WTC11 (cell line): ENCODE results near the gene ZNF81. TPM values are rescaled to one million over a fixed set of nuclear protein-coding genes. Genes with fewer than 3 reads are reported as not detected.
A peak's percentile ranks its signal among the peaks of the same experiment; 100 is the strongest.
"Not testable (repeated sequence)": the region's sequence is repeated elsewhere in the genome, so short reads cannot be mapped to it uniquely, and the experiment has no call there.

Experiments
- ATAC-seq: fragments of 200-7000 bp; cut with Tn5 transposase; 2 replicates; pipeline ENCODE4 v1.10.0; 2021; ENCODE audit warnings: mild to moderate bottlenecking, moderate library complexity
- CTCF ChIA-PET: fragments of 300-600 bp; sonication (Branson Sonifier 250); formaldehyde crosslinking; loops from one replicate; lab custom pipeline; 2021; ENCODE audit warnings: antibody characterized with exemption; lab: Charles Lee
- POLR2A ChIA-PET: fragments of 350-600 bp; sonication (Branson Sonifier 250); formaldehyde crosslinking; loops from one replicate; lab custom pipeline; 2021; ENCODE audit warnings: antibody characterized with exemption; lab: Charles Lee
- DNase-seq: peaks from one replicate; pipeline ENCODE4 v3.0.0; 2021; ENCODE audit warnings: low spot score
- H3K27ac Mint-ChIP-seq: 2 replicates; pipeline ENCODE4 v1.8.0; 2021; ENCODE audit warnings: mixed read lengths
- H3K27me3 Mint-ChIP-seq: 2 replicates; pipeline ENCODE4 v1.8.0; 2021; ENCODE audit warnings: low read depth, mild to moderate bottlenecking, moderate library complexity, mixed read lengths
- H3K36me3 Mint-ChIP-seq: 2 replicates; pipeline ENCODE4 v1.8.0; 2021; ENCODE audit warnings: mixed read lengths
- H3K4me1 Mint-ChIP-seq: 2 replicates; pipeline ENCODE4 v1.8.0; 2022; ENCODE audit warnings: mixed read lengths
- H3K4me3 Mint-ChIP-seq: 2 replicates; pipeline ENCODE4 v1.8.0; 2021; ENCODE audit warnings: mild to moderate bottlenecking, moderate library complexity, mixed read lengths
- H3K9me3 Mint-ChIP-seq: 2 replicates; pipeline ENCODE4 v1.8.0; 2021; ENCODE audit warnings: mixed read lengths
- ATF1 ChIP-seq: sonication (generic); formaldehyde crosslinking; IDR thresholded peaks from 2 replicates; pipeline ENCODE4 v1.8.1; 2023; ENCODE audit warnings: mild to moderate bottlenecking, moderate library complexity, missing genetic modification reagents
- CBFB ChIP-seq: sonication (generic); formaldehyde crosslinking; IDR thresholded peaks from 2 replicates; pipeline ENCODE4 v1.8.1; 2022; ENCODE audit warnings: mild to moderate bottlenecking, low read depth, missing genetic modification reagents
- CREM ChIP-seq: sonication (generic); formaldehyde crosslinking; IDR thresholded peaks from 2 replicates; pipeline ENCODE4 v1.8.1; 2022; ENCODE audit warnings: mild to moderate bottlenecking, missing genetic modification reagents, moderate library complexity
- ELF4 ChIP-seq: sonication (generic); formaldehyde crosslinking; IDR thresholded peaks from 2 replicates; pipeline ENCODE4 v1.8.1; 2022; ENCODE audit warnings: low read depth, mild to moderate bottlenecking, moderate library complexity, missing genetic modification reagents
- JAZF1 ChIP-seq: fragments of 250-450 bp; sonication (Bioruptor Pico); IDR thresholded peaks from 2 replicates; pipeline ENCODE4 v1.9.0; 2021; ENCODE audit warnings: moderate library complexity, mild to moderate bottlenecking, inconsistent platforms
- NFATC4 ChIP-seq: fragments of 250-450 bp; sonication (Bioruptor Pico); IDR thresholded peaks from 2 replicates; pipeline ENCODE4 v1.9.0; 2021; ENCODE audit warnings: mild to moderate bottlenecking
- SP1 ChIP-seq: sonication (generic); formaldehyde crosslinking; conservative IDR thresholded peaks from 2 replicates; pipeline ENCODE4 v1.8.1; 2022; ENCODE audit warnings: missing genetic modification reagents
- TEAD4 ChIP-seq: sonication (generic); formaldehyde crosslinking; IDR thresholded peaks from 2 replicates; pipeline ENCODE4 v1.8.0; 2022; ENCODE audit warnings: mild to moderate bottlenecking, missing genetic modification reagents
- ZNF121 ChIP-seq: sonication (generic); formaldehyde crosslinking; IDR thresholded peaks from 2 replicates; pipeline ENCODE4 v1.8.0; 2023; ENCODE audit warnings: missing genetic modification reagents
- ZNF138 ChIP-seq: sonication (generic); formaldehyde crosslinking; conservative IDR thresholded peaks from 2 replicates; pipeline ENCODE4 v1.8.1; 2022; ENCODE audit warnings: mild to moderate bottlenecking, moderate library complexity, missing genetic modification reagents
- ZNF219 ChIP-seq: sonication (generic); formaldehyde crosslinking; IDR thresholded peaks from 2 replicates; pipeline ENCODE4 v1.8.0; 2023; ENCODE audit warnings: missing genetic modification reagents, mild to moderate bottlenecking, borderline replicate concordance
- ZNF263 ChIP-seq: sonication (generic); formaldehyde crosslinking; IDR thresholded peaks from 2 replicates; pipeline ENCODE4 v1.8.1; 2022; ENCODE audit warnings: low read depth, mild to moderate bottlenecking, moderate library complexity, missing genetic modification reagents
- ZNF423 ChIP-seq: fragments of 250-450 bp; sonication (Bioruptor Pico); IDR thresholded peaks from 2 replicates; pipeline ENCODE4 v2.1.2; 2022; ENCODE audit warnings: mild to moderate bottlenecking, moderate library complexity
- total RNA-seq: library from RNA; stranded (reverse); gene quantifications from 3 replicates; pipeline ENCODE4 v1.2.3, GENCODE V29; 2021
- TF ChIP-seq, protein P1 (sequence below): sonication (generic); formaldehyde crosslinking; conservative IDR thresholded peaks from 2 replicates; pipeline ENCODE4 v1.8.1; 2023; ENCODE audit warnings: mild to moderate bottlenecking, low read depth, missing genetic modification reagents, moderate library complexity
- TF ChIP-seq, protein P2 (sequence below): fragments of 250-450 bp; sonication (Bioruptor Pico); IDR thresholded peaks from 2 replicates; pipeline ENCODE4 v1.8.0; 2021; ENCODE audit warnings: mild to moderate bottlenecking
- TF ChIP-seq, protein P3 (sequence below): sonication (generic); formaldehyde crosslinking; IDR thresholded peaks from 2 replicates; pipeline ENCODE4 v1.8.1; 2022; ENCODE audit warnings: missing genetic modification reagents, borderline replicate concordance
- TF ChIP-seq, protein P4 (sequence below): fragments of 250-450 bp; sonication (Bioruptor Pico); IDR thresholded peaks from 2 replicates; pipeline ENCODE4 v1.9.0; 2021; ENCODE audit warnings: mild to moderate bottlenecking

ZNF81 gene
- total RNA-seq, 1 experiment from 2014 or later = 12.0 TPM

DNA sequence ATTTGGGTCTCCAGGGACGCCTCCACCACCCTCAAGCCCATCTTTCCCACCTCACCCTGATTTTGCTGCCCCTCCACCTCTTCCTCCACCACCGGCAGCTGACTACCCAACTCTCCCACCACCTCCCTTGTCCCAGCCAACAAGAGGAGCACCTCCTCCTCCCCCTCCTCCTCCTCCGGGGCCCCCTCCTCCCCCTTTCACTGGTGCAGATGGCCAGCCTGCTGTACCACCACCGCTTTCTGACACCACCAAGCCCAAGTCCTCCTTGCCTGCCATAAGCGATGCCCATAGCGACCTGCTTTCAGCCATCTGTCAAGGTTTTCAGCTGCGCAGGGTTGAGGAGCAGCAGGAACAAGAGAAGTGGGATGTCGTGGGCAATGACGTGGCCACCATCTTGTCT is 32.4 kb upstream of the ZNF81 start (continued):
- TF ChIP-seq SP1 (CRISPR knock-in tag) (no peak), NFATC4 (no peak)

DNA sequence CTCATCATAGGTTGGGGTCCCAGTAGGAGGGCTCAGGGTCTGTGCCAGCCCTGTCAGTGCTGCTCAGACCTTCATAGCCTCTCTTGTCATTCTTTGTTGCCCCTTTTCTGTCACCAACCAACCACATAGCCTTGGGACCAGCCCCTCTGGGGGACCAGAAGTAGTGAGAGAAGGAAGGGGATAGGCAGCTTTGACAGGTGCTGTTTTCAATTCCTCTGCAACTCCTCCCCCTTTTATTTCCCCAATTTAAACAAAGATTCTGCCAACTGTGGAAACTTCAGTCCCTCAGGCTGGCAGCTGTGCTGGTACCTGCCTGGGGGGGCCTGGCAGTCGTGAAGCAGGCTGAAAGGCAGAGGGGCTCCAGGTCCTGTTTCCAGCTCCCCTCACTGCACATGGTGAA is 30.9 kb upstream of the ZNF81 start:
- H3K27me3 Mint-ChIP-seq, H3K4me3 Mint-ChIP-seq, H3K9me3 Mint-ChIP-seq, ATAC-seq, DNase-seq, H3K36me3 Mint-ChIP-seq, H3K27ac Mint-ChIP-seq: not testable (repeated sequence)
- ChIA-PET CTCF (interaction anchor here (1.4 to 2.8 kb wide), 4 partner anchors 10 to 221 kb away, joined by 4 to 24 read pairs (median 10); partner anchors contain the start of gene ZNF81), POLR2A (interaction anchor here (0.6 kb wide), 1 partner anchor 244 kb away, joined by 5 read pairs; no protein-coding TSS in a partner anchor)
- H3K4me1 Mint-ChIP-seq = peaks cover 30% of the 10 kb centered on the region

DNA sequence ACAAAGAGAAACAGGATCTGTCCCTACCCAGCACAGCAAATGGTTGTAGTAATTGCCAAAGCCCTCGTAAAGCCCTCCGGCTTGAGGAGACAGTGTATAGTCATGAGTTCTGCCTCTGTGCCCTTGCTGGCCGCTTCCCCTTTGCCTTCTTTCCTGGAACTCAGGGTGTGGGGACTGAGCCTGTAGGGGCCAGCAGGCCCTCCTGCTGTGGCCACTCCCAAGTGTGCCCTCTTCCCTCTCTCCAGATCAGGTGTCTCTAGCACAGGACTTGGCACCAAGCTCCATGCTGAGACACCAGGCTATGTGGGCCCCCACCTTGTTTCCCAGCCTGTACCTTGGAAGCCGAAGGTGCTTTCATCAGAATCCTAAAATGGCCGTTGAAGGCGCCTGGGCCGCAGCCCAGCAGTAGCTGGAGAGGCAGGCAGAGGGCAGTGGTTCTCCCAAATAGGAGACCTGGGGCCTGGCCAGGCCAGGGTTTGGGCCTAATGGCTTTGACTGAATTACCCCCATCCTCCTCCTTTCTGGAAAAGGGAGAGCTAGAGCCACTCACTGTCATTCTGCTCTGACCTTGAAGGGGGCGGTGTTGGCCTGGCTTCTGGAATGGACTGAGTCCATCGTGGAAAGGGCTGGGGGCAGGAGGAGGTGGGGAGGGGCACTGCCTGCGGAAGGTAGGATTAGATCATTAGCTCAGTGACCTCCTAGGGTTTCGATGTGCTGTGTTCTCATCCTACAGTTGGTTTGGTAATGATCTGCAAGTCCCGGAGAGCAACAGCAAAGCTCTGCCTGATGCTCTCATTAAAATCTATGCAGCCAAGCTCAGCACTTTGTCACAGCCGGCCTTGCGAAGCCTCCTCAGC is 30.1 kb upstream of the ZNF81 start:
- H3K27me3 Mint-ChIP-seq, H3K9me3 Mint-ChIP-seq, H3K36me3 Mint-ChIP-seq, H3K4me3 Mint-ChIP-seq: not testable (repeated sequence)
- peaks cover 30% of the 10 kb centered on the region for H3K4me1 Mint-ChIP-seq
- peak; percentile 51 for DNase-seq
- ChIA-PET CTCF (interaction anchor here (0.7 to 2.8 kb wide), 14 partner anchors 9 to 661 kb away, joined by 3 to 24 read pairs (median 4); partner anchors contain the start of genes ELK1 and ZNF81), POLR2A (interaction anchor here (0.6 to 0.8 kb wide), 2 partner anchors 10 to 245 kb away, joined by 3 to 5 read pairs; no protein-coding TSS in a partner anchor)
- H3K27ac Mint-ChIP-seq = peak overlapping the region; percentile 84
- ATAC-seq = peak; percentile 94

DNA sequence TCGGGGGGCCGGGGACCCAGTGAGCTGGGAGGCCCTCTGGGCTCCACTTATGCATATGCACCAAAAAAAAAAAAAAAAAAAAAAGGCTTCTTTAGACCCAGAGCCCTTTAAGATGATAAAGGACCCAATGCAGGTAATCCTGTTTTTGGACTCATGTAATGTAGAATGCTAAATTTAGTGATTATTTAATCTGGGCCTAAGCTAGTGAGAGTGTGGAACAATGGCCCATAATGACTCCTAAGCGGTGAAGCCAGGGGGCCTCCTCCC is 29.5 kb upstream of the ZNF81 start:
- not testable (repeated sequence) for H3K27ac Mint-ChIP-seq, H3K27me3 Mint-ChIP-seq, H3K36me3 Mint-ChIP-seq, ATAC-seq, H3K4me3 Mint-ChIP-seq, DNase-seq
- POLR2A ChIA-PET = interaction anchor here (0.8 kb wide), 1 partner anchor 9 kb away, joined by 3 read pairs; no protein-coding TSS in a partner anchor
- Mint-ChIP-seq H3K4me1 (peaks cover 30% of the 10 kb centered on the region), H3K9me3 (peaks cover 10% of the 10 kb centered on the region; the same call in 1 of the 2 replicates)
- CTCF ChIA-PET = interaction anchor here (0.7 to 2.8 kb wide), 14 partner anchors 8 to 660 kb away, joined by 3 to 24 read pairs (median 4); partner anchors contain the start of genes ELK1 and ZNF81

DNA sequence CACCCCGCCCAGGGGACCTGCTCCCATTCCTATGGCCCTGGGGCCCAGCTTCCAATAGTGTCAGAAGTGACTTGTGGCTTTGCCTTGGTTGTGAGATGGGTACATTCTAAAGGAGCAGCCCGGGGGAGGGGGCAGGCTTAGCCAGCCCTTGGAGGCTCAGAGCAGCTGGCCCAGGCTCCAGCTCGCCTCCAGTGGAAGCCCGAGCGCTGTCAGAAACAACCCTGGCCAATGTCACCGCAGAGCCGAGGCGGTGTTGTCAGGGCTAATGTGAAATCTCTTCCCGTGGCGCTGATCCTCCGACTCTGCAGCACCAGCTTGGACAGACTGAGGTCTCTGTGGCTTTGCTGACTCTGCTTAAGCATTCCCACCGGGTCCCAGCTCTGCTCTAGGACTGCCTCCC is 29.2 kb upstream of the ZNF81 start:
- DNase-seq = peak; percentile 24
- Mint-ChIP-seq H3K36me3 (no peaks in the 10 kb centered on the region), H3K27me3 (peaks cover under 1% of the 10 kb centered on the region; the same call in 1 of the 2 replicates), H3K27ac (no peak overlapping the region), H3K4me3 (no peak overlapping the region), H3K9me3 (peaks cover 10% of the 10 kb centered on the region; the same call in 1 of the 2 replicates), H3K4me1 (peaks cover 30% of the 10 kb centered on the region)
- ChIA-PET POLR2A (no interaction called here), CTCF (interaction anchor here (0.9 to 2.8 kb wide), 10 partner anchors 8 to 220 kb away, joined by 3 to 24 read pairs (median 6); partner anchors contain the start of gene ELK1)
- peak; percentile 33 for ATAC-seq
- TF ChIP-seq, protein P1, sequence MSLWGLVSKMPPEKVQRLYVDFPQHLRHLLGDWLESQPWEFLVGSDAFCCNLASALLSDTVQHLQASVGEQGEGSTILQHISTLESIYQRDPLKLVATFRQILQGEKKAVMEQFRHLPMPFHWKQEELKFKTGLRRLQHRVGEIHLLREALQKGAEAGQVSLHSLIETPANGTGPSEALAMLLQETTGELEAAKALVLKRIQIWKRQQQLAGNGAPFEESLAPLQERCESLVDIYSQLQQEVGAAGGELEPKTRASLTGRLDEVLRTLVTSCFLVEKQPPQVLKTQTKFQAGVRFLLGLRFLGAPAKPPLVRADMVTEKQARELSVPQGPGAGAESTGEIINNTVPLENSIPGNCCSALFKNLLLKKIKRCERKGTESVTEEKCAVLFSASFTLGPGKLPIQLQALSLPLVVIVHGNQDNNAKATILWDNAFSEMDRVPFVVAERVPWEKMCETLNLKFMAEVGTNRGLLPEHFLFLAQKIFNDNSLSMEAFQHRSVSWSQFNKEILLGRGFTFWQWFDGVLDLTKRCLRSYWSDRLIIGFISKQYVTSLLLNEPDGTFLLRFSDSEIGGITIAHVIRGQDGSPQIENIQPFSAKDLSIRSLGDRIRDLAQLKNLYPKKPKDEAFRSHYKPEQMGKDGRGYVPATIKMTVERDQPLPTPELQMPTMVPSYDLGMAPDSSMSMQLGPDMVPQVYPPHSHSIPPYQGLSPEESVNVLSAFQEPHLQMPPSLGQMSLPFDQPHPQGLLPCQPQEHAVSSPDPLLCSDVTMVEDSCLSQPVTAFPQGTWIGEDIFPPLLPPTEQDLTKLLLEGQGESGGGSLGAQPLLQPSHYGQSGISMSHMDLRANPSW (CRISPR knock-in tag) = no peak
- TF ChIP-seq ATF1 (CRISPR knock-in tag) = no peak
- no peak for TF ChIP-seq JAZF1 (CRISPR knock-in tag)
- TF ChIP-seq ELF4 (CRISPR knock-in tag) = no peak
- TF ChIP-seq, protein P2, sequence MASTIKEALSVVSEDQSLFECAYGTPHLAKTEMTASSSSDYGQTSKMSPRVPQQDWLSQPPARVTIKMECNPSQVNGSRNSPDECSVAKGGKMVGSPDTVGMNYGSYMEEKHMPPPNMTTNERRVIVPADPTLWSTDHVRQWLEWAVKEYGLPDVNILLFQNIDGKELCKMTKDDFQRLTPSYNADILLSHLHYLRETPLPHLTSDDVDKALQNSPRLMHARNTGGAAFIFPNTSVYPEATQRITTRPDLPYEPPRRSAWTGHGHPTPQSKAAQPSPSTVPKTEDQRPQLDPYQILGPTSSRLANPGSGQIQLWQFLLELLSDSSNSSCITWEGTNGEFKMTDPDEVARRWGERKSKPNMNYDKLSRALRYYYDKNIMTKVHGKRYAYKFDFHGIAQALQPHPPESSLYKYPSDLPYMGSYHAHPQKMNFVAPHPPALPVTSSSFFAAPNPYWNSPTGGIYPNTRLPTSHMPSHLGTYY = no peak
- no peak for TF ChIP-seq NFATC4
- TF ChIP-seq ZNF423 = no peak
- TF ChIP-seq, protein P3, sequence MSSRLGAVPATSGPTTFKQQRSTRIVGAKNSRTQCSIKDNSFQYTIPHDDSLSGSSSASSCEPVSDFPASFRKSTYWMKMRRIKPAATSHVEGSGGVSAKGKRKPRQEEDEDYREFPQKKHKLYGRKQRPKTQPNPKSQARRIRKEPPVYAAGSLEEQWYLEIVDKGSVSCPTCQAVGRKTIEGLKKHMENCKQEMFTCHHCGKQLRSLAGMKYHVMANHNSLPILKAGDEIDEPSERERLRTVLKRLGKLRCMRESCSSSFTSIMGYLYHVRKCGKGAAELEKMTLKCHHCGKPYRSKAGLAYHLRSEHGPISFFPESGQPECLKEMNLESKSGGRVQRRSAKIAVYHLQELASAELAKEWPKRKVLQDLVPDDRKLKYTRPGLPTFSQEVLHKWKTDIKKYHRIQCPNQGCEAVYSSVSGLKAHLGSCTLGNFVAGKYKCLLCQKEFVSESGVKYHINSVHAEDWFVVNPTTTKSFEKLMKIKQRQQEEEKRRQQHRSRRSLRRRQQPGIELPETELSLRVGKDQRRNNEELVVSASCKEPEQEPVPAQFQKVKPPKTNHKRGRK (CRISPR knock-in tag) = no peak
- TF ChIP-seq, protein P4, sequence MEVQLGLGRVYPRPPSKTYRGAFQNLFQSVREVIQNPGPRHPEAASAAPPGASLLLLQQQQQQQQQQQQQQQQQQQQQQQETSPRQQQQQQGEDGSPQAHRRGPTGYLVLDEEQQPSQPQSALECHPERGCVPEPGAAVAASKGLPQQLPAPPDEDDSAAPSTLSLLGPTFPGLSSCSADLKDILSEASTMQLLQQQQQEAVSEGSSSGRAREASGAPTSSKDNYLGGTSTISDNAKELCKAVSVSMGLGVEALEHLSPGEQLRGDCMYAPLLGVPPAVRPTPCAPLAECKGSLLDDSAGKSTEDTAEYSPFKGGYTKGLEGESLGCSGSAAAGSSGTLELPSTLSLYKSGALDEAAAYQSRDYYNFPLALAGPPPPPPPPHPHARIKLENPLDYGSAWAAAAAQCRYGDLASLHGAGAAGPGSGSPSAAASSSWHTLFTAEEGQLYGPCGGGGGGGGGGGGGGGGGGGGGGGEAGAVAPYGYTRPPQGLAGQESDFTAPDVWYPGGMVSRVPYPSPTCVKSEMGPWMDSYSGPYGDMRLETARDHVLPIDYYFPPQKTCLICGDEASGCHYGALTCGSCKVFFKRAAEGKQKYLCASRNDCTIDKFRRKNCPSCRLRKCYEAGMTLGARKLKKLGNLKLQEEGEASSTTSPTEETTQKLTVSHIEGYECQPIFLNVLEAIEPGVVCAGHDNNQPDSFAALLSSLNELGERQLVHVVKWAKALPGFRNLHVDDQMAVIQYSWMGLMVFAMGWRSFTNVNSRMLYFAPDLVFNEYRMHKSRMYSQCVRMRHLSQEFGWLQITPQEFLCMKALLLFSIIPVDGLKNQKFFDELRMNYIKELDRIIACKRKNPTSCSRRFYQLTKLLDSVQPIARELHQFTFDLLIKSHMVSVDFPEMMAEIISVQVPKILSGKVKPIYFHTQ = no peak
- TF ChIP-seq ZNF219 (CRISPR knock-in tag) = no peak
- TF ChIP-seq ZNF138 (CRISPR knock-in tag) = no peak
- TF ChIP-seq TEAD4 (CRISPR knock-in tag) = no peak
- no peak for TF ChIP-seq CREM
- TF ChIP-seq CBFB (CRISPR knock-in tag) = no peak
- no peak for TF ChIP-seq ZNF263 (CRISPR knock-in tag)
- TF ChIP-seq ZNF121 (CRISPR knock-in tag) = no peak
